ENCODE data around the gene GTF2H4.
"Not testable (repeated sequence)": the region's sequence is repeated elsewhere in the genome, so short reads cannot be mapped to it uniquely, and the experiment has no call there.

Gene GTF2H4

GRCh38 chr6:30907758-30908591 lies at the start of gene GTF2H4:
GTF2H4 (plus strand) TSS chr6:30908207.
- DNase-seq = peak; percentile 86 to 94 (median 88)

- not testable (repeated sequence) for DNase-seq
These were observed 48.3 kb upstream of the GTF2H4 start for GRCh38 chr6:30859726-30860125.

GRCh38 chr6:30861257-30862048 lies 46.6 kb upstream of the GTF2H4 start:
- DNase-seq = no peak

GRCh38 chr6:30862156-30862875 lies 45.7 kb upstream of the GTF2H4 start:
- no peak for DNase-seq

- DNase-seq = no peak
These were observed 43.7 kb upstream of the GTF2H4 start for GRCh38 chr6:30864325-30864724.

- DNase-seq = not testable (repeated sequence)
These were observed 38.7 kb upstream of the GTF2H4 start for GRCh38 chr6:30869241-30869749.

- no peak for DNase-seq
These were observed 37.5 kb upstream of the GTF2H4 start for GRCh38 chr6:30870546-30870945.

GRCh38 chr6:30871592-30872183 lies 36.3 kb upstream of the GTF2H4 start:
- no peak for DNase-seq

GRCh38 chr6:30873137-30873640 lies 34.8 kb upstream of the GTF2H4 start:
- DNase-seq = no peak

GRCh38 chr6:30873795-30874194 lies 34.2 kb upstream of the GTF2H4 start:
- not testable (repeated sequence) for DNase-seq

GRCh38 chr6:30875244-30876038 lies 32.6 kb upstream of the GTF2H4 start:
- DNase-seq = no peak

- no peak for DNase-seq
These were observed 31.8 kb upstream of the GTF2H4 start for GRCh38 chr6:30876039-30876730.

GRCh38 chr6:30877419-30878262 lies 30.4 kb upstream of the GTF2H4 start:
- peak; percentile 43 to 78 (median 59) for DNase-seq

GRCh38 chr6:30879684-30880427 lies 28.2 kb upstream of the GTF2H4 start:
- no peak for DNase-seq

GRCh38 chr6:30880698-30881252 lies 27.2 kb upstream of the GTF2H4 start:
- DNase-seq = no peak

GRCh38 chr6:30881392-30882203 lies 26.4 kb upstream of the GTF2H4 start:
- DNase-seq = no peak

GRCh38 chr6:30882204-30882758 lies 25.7 kb upstream of the GTF2H4 start:
- DNase-seq = no peak

All from stimulated activated naive CD4-positive, alpha-beta T cell (primary cell).